Measurements from ENCODE around the gene LIMS2.

Gene LIMS2

GRCh38 chr2:127604986-127605385, 70.3 kb downstream of the LIMS2 start (continued):
- no peak for TF ChIP-seq GLIS3 (CRISPR knock-in tag; IDR thresholded peaks at IDR 0.05)

- ATAC-seq: no peak; the same call in 1 of the 3 replicates
- TF ChIP-seq GLIS3 (CRISPR knock-in tag; IDR thresholded peaks at IDR 0.05) (no peak), CSDC2 (CRISPR knock-in tag; IDR thresholded peaks at IDR 0.05) (no peak), POU6F1 (CRISPR knock-in tag; IDR thresholded peaks at IDR 0.05; ENCODE audit: borderline replicate concordance, low read depth) (no peak), ARNTL (CRISPR knock-in tag; IDR thresholded peaks at IDR 0.05; ENCODE audit: borderline replicate concordance, low read depth) (no peak), TCF4 (CRISPR knock-in tag; IDR thresholded peaks at IDR 0.05; ENCODE audit: borderline replicate concordance) (no peak), ISL1 (CRISPR knock-in tag; IDR thresholded peaks at IDR 0.05) (no peak), ZFP30 (CRISPR knock-in tag; IDR thresholded peaks at IDR 0.05) (no peak), ZC3H10 (CRISPR knock-in tag; IDR thresholded peaks at IDR 0.05) (no peak), TOX (CRISPR knock-in tag; IDR thresholded peaks at IDR 0.05; ENCODE audit: borderline replicate concordance) (no peak), ZNF8 (CRISPR knock-in tag; IDR thresholded peaks at IDR 0.05) (no peak), ZNF70 (CRISPR knock-in tag; IDR thresholded peaks at IDR 0.05) (no peak), SNAI2 (CRISPR knock-in tag; IDR thresholded peaks at IDR 0.05) (no peak), TSHZ2 (CRISPR knock-in tag; IDR thresholded peaks at IDR 0.05) (no peak), ZFP3 (CRISPR knock-in tag; IDR thresholded peaks at IDR 0.05) (no peak), PPARA (CRISPR knock-in tag; IDR thresholded peaks at IDR 0.05; ENCODE audit: borderline replicate concordance) (no peak)
- TF ChIP-seq, protein P1, sequence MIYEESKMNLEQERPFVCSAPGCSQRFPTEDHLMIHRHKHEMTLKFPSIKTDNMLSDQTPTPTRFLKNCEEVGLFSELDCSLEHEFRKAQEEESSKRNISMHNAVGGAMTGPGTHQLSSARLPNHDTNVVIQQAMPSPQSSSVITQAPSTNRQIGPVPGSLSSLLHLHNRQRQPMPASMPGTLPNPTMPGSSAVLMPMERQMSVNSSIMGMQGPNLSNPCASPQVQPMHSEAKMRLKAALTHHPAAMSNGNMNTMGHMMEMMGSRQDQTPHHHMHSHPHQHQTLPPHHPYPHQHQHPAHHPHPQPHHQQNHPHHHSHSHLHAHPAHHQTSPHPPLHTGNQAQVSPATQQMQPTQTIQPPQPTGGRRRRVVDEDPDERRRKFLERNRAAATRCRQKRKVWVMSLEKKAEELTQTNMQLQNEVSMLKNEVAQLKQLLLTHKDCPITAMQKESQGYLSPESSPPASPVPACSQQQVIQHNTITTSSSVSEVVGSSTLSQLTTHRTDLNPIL (CRISPR knock-in tag; IDR thresholded peaks at IDR 0.05; ENCODE audit: low read depth): no peak
These were observed 76.1 kb downstream of the LIMS2 start for GRCh38 chr2:127599211-127599610.

DNA sequence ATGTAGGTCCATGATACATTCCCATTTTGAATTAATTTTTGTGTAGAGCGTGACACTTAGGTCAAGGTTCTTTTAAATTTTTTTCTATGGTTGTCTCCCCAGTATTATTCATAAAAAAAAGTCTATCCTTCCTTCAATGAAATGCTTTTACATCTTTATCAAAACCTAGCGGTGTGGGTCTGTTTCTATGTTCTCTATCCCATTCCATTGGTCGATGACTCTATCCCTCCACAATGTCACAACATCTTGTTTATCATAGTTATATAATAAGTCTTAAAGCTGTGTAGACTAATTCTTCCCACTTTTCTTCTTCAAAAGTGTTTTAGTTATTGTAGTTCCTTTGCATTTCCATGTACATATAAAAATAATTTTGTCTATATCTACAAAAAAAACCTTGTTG, 76.6 kb downstream of the LIMS2 start:
- TF ChIP-seq ZNF8 (CRISPR knock-in tag; IDR thresholded peaks at IDR 0.05): no peak
- no peak for TF ChIP-seq TOX (CRISPR knock-in tag; IDR thresholded peaks at IDR 0.05; ENCODE audit: borderline replicate concordance)
- TF ChIP-seq, protein P2, sequence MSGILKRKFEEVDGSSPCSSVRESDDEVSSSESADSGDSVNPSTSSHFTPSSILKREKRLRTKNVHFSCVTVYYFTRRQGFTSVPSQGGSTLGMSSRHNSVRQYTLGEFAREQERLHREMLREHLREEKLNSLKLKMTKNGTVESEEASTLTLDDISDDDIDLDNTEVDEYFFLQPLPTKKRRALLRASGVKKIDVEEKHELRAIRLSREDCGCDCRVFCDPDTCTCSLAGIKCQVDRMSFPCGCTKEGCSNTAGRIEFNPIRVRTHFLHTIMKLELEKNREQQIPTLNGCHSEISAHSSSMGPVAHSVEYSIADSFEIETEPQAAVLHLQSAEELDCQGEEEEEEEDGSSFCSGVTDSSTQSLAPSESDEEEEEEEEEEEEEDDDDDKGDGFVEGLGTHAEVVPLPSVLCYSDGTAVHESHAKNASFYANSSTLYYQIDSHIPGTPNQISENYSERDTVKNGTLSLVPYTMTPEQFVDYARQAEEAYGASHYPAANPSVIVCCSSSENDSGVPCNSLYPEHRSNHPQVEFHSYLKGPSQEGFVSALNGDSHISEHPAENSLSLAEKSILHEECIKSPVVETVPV (CRISPR knock-in tag; IDR thresholded peaks at IDR 0.05): no peak
- no peak for TF ChIP-seq CSDC2 (CRISPR knock-in tag; IDR thresholded peaks at IDR 0.05)
- no peak for TF ChIP-seq ZFP30 (CRISPR knock-in tag; IDR thresholded peaks at IDR 0.05)
- TF ChIP-seq ZNF565 (CRISPR knock-in tag; conservative IDR thresholded peaks at IDR 0.05; ENCODE audit: low read depth): no peak
- TF ChIP-seq TCF4 (CRISPR knock-in tag; IDR thresholded peaks at IDR 0.05; ENCODE audit: borderline replicate concordance): no peak
- no peak for TF ChIP-seq ISL1 (CRISPR knock-in tag; IDR thresholded peaks at IDR 0.05)
- TF ChIP-seq BACH2 (CRISPR knock-in tag; IDR thresholded peaks at IDR 0.05; ENCODE audit: borderline replicate concordance): no peak
- TF ChIP-seq ESRRG (CRISPR knock-in tag; IDR thresholded peaks at IDR 0.05): no peak
- TF ChIP-seq ZFP3 (CRISPR knock-in tag; IDR thresholded peaks at IDR 0.05): no peak
- TF ChIP-seq OSR1 (CRISPR knock-in tag; IDR thresholded peaks at IDR 0.05): no peak
- no peak for TF ChIP-seq RARB (CRISPR knock-in tag; IDR thresholded peaks at IDR 0.05)
- no peak for TF ChIP-seq PPARA (CRISPR knock-in tag; IDR thresholded peaks at IDR 0.05; ENCODE audit: borderline replicate concordance)
- no peak for TF ChIP-seq POU6F1 (CRISPR knock-in tag; IDR thresholded peaks at IDR 0.05; ENCODE audit: borderline replicate concordance, low read depth)
- no peak for TF ChIP-seq SNAI2 (CRISPR knock-in tag; IDR thresholded peaks at IDR 0.05)
- ATAC-seq: no peak
